Kidney glomerular epithelial cell (primary cell): ENCODE results near the gene RIPPLY3.
A peak's percentile ranks its signal among the peaks of the same experiment; 100 is the strongest.
"Not testable (repeated sequence)": the region's sequence is repeated elsewhere in the genome, so short reads cannot be mapped to it uniquely, and the experiment has no call there.

Experiments used
- DNase-seq: peaks from one replicate; lab custom pipeline; 2025; lab: John Stamatoyannopoulos, UW

RIPPLY3 gene

GRCh38 chr21:37017951-37018679, 11.6 kb downstream of the RIPPLY3 start:
- DNase-seq = no peak

- no peak for DNase-seq
These were observed 20.0 kb downstream of the RIPPLY3 start for GRCh38 chr21:37026499-37026898.

- DNase-seq = no peak
These were observed 22.1 kb downstream of the RIPPLY3 start for GRCh38 chr21:37028570-37028969.

GRCh38 chr21:37030864-37031263, 24.4 kb downstream of the RIPPLY3 start:
- no peak for DNase-seq

- no peak for DNase-seq
These were observed 25.8 kb downstream of the RIPPLY3 start for GRCh38 chr21:37032293-37032692.

GRCh38 chr21:37032877-37033471, 26.5 kb downstream of the RIPPLY3 start:
- DNase-seq = peak; percentile 13

- DNase-seq = not testable (repeated sequence)
These were observed 27.9 kb downstream of the RIPPLY3 start for GRCh38 chr21:37034394-37034793.

- no peak for DNase-seq
These were observed 29.7 kb downstream of the RIPPLY3 start for GRCh38 chr21:37036177-37036576.

- DNase-seq = no peak
These were observed 33.0 kb downstream of the RIPPLY3 start for GRCh38 chr21:37039411-37040075.

GRCh38 chr21:37040212-37040611, 33.7 kb downstream of the RIPPLY3 start:
- no peak for DNase-seq

- no peak for DNase-seq
These were observed 35.3 kb downstream of the RIPPLY3 start for GRCh38 chr21:37041706-37042271.

GRCh38 chr21:37043818-37044217, 37.3 kb downstream of the RIPPLY3 start:
- DNase-seq = no peak

GRCh38 chr21:37044643-37045042, 38.1 kb downstream of the RIPPLY3 start:
- DNase-seq = no peak

- DNase-seq = no peak
These were observed 38.6 kb downstream of the RIPPLY3 start for GRCh38 chr21:37045149-37045548.

GRCh38 chr21:37045556-37045955, 39.1 kb downstream of the RIPPLY3 start:
- no peak for DNase-seq

GRCh38 chr21:37047079-37047478, 40.6 kb downstream of the RIPPLY3 start:
- DNase-seq = no peak

- DNase-seq = not testable (repeated sequence)
These were observed 43.2 kb downstream of the RIPPLY3 start for GRCh38 chr21:37049741-37050140.

- DNase-seq = no peak
These were observed 48.9 kb downstream of the RIPPLY3 start for GRCh38 chr21:37055271-37055855.

- no peak for DNase-seq
These were observed 51.1 kb downstream of the RIPPLY3 start for GRCh38 chr21:37057614-37058013.

GRCh38 chr21:37058261-37058660, 51.8 kb downstream of the RIPPLY3 start:
- no peak for DNase-seq

- no peak for DNase-seq
These were observed 52.7 kb downstream of the RIPPLY3 start for GRCh38 chr21:37059181-37059580.

GRCh38 chr21:37060296-37060695, 53.8 kb downstream of the RIPPLY3 start:
- DNase-seq = peak; percentile 75
